ENCODE results near the gene DNAJC4. TPM values are rescaled to one million over a fixed set of nuclear protein-coding genes. Genes with fewer than 3 reads are reported as not detected.

Gene DNAJC4
- total RNA-seq, 2 experiments from 2014 or later = 29.7 to 37.0 TPM

DNA sequence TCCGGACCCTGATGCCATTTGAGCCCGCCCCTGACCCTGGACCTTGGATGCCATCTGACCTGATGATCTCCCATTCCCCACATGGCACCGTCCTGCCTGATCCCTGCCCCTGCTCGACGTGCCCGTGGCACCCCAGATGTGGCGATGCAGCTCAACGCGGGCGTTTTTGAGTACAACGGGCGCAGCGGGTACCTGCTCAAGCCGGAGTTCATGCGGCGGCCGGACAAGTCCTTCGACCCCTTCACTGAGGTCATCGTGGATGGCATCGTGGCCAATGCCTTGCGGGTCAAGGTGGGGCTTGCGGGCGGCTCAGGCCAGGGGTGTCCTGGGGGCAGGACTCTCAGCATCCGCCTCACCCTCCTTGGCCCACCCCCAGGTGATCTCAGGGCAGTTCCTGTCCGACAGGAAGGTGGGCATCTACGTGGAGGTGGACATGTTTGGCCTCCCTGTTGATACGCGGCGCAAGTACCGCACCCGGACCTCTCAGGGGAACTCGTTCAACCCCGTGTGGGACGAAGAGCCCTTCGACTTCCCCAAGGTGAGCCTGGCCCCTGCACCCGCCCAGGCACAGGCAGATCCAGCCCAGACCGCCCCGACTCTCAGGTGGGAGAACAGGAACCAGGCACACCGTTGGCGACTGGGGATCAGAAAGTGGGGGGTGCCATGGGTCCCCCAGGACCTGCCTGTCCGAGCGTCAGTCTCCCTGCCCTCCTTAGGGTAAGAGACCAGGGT is 32.1 kb downstream of the DNAJC4 start:
- Mint-ChIP-seq H3K9me3 (ENCODE audit: low read depth) (no peaks in the 10 kb centered on the region), H3K4me3 (no peak overlapping the region), H3K27me3 (no peaks in the 10 kb centered on the region), H3K4me1 (peaks cover 13% of the 10 kb centered on the region), H3K27ac (no peak overlapping the region), H3K36me3 (peaks cover 14% of the 10 kb centered on the region)
- CTCF ChIA-PET = interaction anchor here (0.7 to 3.6 kb wide), 3 partner anchors 11 to 18 kb away, joined by 3 to 28 read pairs (median 3); partner anchors contain the start of gene PLCB3
- DNase-seq (no peak), ATAC-seq (no peak)

DNA sequence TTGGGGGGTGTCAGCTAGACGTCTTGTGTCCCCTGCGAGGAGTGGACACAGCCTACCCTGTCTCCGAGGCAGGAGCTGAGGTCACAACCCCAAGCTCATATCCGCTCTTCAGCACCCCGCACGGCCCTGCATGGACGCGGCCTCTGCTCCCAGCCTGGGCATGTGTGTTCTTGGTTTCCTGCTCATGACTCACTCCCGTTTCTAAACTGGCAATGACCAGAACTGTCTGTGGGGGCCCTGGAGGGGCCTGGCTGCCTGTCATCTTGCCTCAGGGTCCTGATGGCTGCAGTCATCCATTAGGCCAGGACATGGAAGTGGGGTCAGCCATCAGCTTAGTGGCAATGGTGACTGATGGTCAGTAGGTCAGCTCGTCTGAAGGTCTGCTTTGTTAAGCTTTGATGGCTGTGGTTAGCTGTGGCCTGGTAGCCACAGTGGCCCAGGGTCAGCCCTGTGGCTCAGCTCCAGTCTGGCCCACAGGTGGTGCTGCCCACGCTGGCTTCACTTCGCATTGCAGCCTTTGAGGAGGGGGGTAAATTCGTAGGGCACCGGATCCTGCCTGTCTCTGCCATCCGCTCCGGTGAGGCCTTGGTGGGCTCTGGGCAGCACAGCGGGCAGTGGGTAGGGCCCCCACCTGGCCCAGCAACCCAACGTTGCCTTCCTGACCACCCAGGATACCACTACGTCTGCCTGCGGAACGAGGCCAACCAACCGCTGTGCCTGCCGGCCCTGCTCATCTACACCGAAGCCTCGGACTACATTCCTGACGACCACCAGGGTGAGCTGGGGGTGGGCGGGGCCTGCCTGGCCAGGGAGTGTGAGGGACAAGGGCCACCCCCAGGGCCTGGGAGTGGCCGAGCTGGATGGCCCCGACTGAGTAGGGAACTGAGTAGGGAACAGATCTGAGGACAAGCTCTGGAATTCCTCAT is 32.9 kb downstream of the DNAJC4 start:
- no peaks in the 10 kb centered on the region for H3K27me3 Mint-ChIP-seq
- H3K4me3 Mint-ChIP-seq = no peak overlapping the region

DNA sequence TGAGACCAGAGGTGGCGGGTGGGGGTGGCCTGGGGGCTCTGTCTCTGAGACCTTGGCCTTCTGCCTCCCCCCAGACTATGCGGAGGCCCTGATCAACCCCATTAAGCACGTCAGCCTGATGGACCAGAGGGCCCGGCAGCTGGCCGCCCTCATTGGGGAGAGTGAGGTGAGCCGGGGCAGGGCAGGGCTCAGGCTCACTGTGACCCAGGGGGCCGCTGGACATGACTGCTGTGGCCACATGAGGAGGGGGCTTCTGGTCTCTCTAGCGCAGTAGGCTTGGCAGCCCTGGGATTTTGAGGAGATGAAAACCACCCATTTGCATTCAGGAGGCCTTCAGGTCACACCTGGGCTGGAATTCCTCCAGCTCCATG is 33.6 kb downstream of the DNAJC4 start:
- no peak for DNase-seq
- CTCF ChIA-PET = interaction anchor here (2.1 to 3.6 kb wide), 2 partner anchors 12 to 37 kb away, joined by 9 to 28 read pairs; partner anchors contain the start of genes CATSPERZ and PLCB3
- Mint-ChIP-seq H3K27me3 (no peaks in the 10 kb centered on the region), H3K36me3 (peaks cover 14% of the 10 kb centered on the region), H3K9me3 (ENCODE audit: low read depth) (no peaks in the 10 kb centered on the region), H3K4me1 (peaks cover 27% of the 10 kb centered on the region), H3K27ac (no peak overlapping the region), H3K4me3 (no peak overlapping the region)
- ATAC-seq = no peak

More for the DNA sequence above, 32.9 kb downstream of the DNAJC4 start:
- CTCF ChIA-PET = interaction anchor here (2.1 to 3.6 kb wide), 2 partner anchors 12 to 38 kb away, joined by 9 to 28 read pairs; partner anchors contain the start of genes CATSPERZ and PLCB3
- DNase-seq = no peak
- Mint-ChIP-seq H3K27ac (no peak overlapping the region), H3K36me3 (peaks cover 12% of the 10 kb centered on the region), H3K9me3 (ENCODE audit: low read depth) (no peaks in the 10 kb centered on the region), H3K4me1 (peaks cover 21% of the 10 kb centered on the region)
- no peak for ATAC-seq

DNA sequence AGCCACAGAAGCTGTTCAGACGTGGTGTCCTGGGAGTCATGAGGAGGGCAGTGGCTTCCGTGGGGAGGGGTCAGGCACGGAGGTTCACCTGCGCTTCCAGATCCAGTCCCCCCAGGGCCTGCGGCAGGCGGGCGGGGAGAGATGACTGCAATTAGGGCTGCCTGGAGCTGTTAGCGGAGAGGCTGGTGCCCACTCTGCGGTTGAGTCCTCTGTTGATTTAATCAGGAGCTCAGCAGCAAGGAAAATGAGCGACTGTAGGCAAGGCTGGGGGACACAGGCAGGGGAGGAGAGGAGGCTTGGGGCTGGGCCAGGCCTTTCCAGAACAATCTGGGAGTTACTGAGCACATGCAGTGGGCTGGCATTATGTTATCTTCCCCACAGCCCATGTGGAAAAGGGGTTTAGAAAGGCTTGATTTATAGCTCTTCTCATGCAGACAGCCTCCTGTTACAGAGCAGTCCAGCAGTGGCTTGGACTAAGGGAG is 34.1 kb downstream of the DNAJC4 start:
- Mint-ChIP-seq H3K9me3 (ENCODE audit: low read depth) (no peaks in the 10 kb centered on the region), H3K4me1 (peaks cover 25% of the 10 kb centered on the region), H3K27me3 (no peaks in the 10 kb centered on the region), H3K36me3 (peaks cover 12% of the 10 kb centered on the region), H3K4me3 (no peak overlapping the region), H3K27ac (no peak overlapping the region)
- DNase-seq = no peak
- ATAC-seq = no peak
- CTCF ChIA-PET = interaction anchor here (2.1 to 3.6 kb wide), 2 partner anchors 13 to 36 kb away, joined by 9 to 28 read pairs; partner anchors contain the start of genes CATSPERZ and PLCB3

DNA sequence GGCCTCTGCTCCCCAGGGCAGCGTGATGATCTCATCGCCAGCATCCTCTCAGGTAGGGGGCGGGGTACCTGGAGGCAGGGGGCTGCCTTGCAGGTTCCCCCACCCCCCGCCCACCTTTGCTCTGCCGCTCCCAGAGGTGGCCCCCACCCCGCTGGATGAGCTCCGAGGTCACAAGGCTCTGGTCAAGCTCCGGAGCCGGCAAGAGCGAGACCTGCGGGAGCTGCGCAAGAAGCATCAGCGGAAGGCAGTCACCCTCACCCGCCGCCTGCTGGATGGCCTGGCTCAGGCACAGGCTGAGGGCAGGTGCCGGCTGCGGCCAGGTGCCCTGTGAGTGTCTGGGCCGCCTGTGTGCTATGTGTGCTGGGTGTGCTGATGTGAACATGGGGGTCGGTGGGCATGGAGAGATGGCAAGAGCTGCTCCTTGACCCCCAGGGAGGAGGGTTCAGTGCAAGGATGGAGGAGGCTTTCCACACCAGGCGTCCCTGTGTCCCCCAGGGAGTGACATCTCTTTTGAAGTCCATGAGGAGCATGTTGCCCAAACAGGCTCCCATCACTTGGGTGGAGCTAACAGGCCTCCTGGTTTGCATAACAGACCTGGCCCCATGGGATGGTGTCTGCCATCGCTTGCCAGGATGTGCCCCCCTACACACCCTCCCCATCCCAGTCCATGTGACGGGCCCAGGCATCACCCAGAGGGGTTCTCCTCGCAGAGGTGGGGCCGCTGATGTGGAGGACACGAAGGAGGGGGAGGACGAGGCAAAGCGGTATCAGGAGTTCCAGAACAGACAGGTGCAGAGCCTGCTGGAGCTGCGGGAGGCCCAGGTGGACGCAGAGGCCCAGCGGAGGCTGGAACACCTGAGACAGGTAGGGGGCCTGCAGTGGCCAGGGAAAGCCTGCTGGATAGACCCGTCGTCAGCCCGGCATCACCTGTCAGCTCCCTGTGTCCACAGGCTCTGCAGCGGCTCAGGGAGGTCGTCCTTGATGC is 35.1 kb downstream of the DNAJC4 start:
- Mint-ChIP-seq H3K27ac (no peak overlapping the region), H3K27me3 (no peaks in the 10 kb centered on the region), H3K4me1 (peaks cover 25% of the 10 kb centered on the region), H3K4me3 (no peak overlapping the region), H3K36me3 (peaks cover 9% of the 10 kb centered on the region), H3K9me3 (ENCODE audit: low read depth) (no peaks in the 10 kb centered on the region)
- DNase-seq = no peak
- CTCF ChIA-PET = interaction anchor here (0.8 to 3.6 kb wide), 5 partner anchors 11 to 39 kb away, joined by 3 to 28 read pairs (median 5); partner anchors contain the start of genes CATSPERZ, ESRRA and PLCB3
- ATAC-seq = no peak

DNA sequence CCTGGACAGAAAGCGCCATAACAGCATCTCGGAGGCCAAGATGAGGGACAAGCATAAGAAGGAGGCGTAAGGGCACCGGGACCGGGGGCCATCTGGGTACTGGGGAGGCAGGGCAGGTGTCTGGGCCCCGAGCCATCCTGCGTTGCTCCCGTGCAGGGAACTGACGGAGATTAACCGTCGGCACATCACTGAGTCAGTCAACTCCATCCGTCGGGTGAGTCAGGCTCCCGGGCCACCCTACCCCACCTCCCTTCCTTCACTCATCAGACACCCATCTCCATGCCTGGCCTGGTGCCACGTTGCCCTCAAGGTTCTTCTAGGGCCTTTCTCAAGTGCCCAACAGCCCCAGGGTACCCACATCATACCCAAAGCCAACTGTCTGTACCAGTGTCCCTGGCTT is 36.0 kb downstream of the DNAJC4 start:
- Mint-ChIP-seq H3K4me3 (no peak overlapping the region), H3K27ac (no peak overlapping the region), H3K27me3 (no peaks in the 10 kb centered on the region), H3K36me3 (peaks cover 9% of the 10 kb centered on the region), H3K4me1 (peaks cover 25% of the 10 kb centered on the region), H3K9me3 (ENCODE audit: low read depth) (no peaks in the 10 kb centered on the region)
- CTCF ChIA-PET = interaction anchor here (0.8 to 6.1 kb wide), 3 partner anchors 12 to 39 kb away, joined by 3 to 68 read pairs (median 5); partner anchors contain the start of genes ESRRA and PLCB3
- DNase-seq (no peak), ATAC-seq (no peak)

DNA sequence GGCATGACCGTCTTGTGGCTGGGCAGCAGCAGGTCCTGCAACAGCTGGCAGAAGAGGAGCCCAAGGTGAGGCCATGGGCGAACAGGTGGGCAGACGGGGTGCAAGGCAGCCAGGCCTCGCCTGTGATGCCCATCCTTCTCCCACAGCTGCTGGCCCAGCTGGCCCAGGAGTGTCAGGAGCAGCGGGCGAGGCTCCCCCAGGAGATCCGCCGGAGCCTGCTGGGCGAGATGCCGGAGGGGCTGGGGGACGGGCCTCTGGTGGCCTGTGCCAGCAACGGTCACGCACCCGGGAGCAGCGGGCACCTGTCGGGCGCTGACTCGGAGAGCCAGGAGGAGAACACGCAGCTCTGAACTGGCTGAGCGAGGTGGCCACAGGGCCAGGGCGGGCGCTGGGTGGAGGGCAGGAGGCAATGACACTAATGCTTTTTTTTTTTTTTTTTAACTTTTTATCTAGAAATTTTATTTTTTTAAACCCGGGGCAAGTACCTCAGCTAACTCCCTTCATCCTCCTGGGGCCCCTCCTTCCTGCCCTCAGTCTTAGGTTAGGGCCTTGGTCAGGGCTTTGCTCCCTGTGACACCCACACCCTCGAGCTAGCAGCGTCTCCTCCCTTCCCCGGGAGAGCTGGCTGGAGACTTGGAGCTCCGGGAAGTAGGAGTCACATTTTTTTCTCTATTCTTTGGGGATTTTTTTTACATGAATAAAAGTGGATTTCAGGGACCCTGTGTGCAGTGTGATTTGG is 37.0 kb downstream of the DNAJC4 start:
- Mint-ChIP-seq H3K9me3 (ENCODE audit: low read depth) (no peaks in the 10 kb centered on the region), H3K27me3 (no peaks in the 10 kb centered on the region), H3K4me3 (no peak overlapping the region), H3K4me1 (peaks cover 31% of the 10 kb centered on the region), H3K36me3 (peaks cover 6% of the 10 kb centered on the region), H3K27ac (peak overlapping the region; percentile 96)
- DNase-seq = no peak
- ATAC-seq = no peak
- CTCF ChIA-PET = interaction anchor here (0.7 to 6.1 kb wide), 10 partner anchors 13 to 63 kb away, joined by 3 to 104 read pairs (median 7); partner anchors contain the start of genes BAD, CATSPERZ, ESRRA and FERMT3

DNA sequence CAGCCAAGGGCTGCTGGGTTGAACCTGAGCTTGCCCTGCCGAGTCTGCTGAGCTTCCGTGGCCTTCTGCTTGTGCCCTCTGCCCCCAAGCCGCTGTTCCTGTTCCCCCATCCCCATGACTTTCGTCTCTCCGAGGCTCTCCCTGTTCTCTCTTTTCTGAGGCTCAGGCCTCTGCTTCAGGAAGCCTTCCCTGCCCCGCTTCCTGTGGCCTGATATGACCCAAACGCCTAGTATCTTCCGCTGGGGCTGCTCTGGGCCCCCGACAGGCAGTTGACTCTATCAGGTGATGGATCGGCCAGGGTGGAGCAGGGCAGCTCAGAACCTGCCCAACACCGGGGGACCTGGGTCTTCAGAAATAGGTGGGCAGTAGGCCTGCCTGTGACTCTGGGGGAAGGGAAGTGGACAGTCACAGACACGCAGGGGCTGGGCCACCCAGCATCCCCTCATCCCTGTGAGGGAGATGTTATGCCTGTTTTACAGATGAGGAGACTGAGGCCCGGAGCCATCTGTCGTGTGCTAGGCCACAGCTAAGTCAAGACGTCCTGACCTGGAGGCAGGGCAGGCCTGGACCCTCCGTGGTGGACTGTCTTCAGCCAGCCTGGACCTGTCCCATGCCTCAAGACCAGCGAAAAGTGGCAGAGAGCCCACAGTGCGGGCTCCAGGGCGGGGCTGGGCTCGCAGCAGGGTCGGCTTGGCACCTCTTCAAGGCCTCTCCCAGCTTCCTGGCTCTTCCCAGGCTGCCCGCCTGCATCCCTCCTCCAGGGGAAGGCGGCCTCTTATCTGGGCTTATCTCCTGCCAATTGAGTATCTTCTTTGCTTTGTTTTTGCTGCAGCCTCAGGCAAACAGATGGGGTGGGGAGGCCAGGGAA is 37.9 kb downstream of the DNAJC4 start:
- ATAC-seq (no peak), DNase-seq (no peak)
- Mint-ChIP-seq H3K9me3 (ENCODE audit: low read depth) (no peaks in the 10 kb centered on the region), H3K27ac (peak overlapping the region; percentile 96), H3K27me3 (no peaks in the 10 kb centered on the region), H3K4me3 (peak overlapping the region; percentile 89), H3K36me3 (peaks cover 2% of the 10 kb centered on the region), H3K4me1 (peaks cover 30% of the 10 kb centered on the region)
- CTCF ChIA-PET = interaction anchor here (0.7 to 6.1 kb wide), 13 partner anchors 14 to 82 kb away, joined by 3 to 104 read pairs (median 7); partner anchors contain the start of genes BAD, CATSPERZ, ESRRA and FERMT3

DNA sequence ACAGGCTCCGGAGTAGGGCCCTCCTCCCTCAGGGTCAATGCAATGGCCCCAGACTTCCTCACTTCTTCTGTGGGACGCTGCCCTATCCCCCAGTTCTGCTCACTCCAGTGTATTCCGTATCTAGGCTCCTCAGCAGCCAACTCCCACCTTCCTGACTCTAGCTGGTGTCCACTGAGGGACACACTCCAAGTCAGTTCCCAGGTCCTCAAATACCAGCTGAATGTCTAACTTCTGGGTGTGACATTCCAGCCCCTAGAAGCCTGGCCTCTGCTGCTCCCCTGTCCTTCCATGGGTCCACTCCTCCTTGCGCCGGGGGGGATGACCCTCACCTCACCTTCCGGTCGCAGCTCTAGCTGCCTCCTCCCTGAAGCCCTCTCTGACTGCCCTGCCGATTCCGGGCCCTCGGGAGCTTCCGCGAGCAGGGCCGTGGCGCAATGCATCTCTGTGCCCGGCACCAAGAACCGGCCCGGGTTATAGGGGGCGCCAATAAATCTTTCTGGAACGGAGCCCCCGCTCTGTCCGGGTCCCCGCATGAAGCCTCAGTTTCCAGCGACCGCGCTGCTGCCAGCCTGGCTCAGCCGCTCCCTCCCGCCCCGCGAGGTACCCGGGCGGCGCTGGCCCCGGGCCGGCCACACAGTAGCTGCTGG is 38.7 kb downstream of the DNAJC4 start:
- DNase-seq = peak; percentile 86
- peaks cover 4% of the 10 kb centered on the region for H3K36me3 Mint-ChIP-seq
- peak; percentile 28 for ATAC-seq
- peak overlapping the region; percentile 96 for H3K27ac Mint-ChIP-seq
- CTCF ChIA-PET = interaction anchor here (1.0 to 6.1 kb wide), 11 partner anchors 16 to 83 kb away, joined by 3 to 104 read pairs (median 7); partner anchors contain the start of genes BAD, CATSPERZ, ESRRA and FERMT3
- H3K4me1 Mint-ChIP-seq = peaks cover 31% of the 10 kb centered on the region
- H3K27me3 Mint-ChIP-seq = no peaks in the 10 kb centered on the region
- H3K9me3 Mint-ChIP-seq (ENCODE audit: low read depth) = no peaks in the 10 kb centered on the region
- peak overlapping the region; percentile 89 for H3K4me3 Mint-ChIP-seq

DNA sequence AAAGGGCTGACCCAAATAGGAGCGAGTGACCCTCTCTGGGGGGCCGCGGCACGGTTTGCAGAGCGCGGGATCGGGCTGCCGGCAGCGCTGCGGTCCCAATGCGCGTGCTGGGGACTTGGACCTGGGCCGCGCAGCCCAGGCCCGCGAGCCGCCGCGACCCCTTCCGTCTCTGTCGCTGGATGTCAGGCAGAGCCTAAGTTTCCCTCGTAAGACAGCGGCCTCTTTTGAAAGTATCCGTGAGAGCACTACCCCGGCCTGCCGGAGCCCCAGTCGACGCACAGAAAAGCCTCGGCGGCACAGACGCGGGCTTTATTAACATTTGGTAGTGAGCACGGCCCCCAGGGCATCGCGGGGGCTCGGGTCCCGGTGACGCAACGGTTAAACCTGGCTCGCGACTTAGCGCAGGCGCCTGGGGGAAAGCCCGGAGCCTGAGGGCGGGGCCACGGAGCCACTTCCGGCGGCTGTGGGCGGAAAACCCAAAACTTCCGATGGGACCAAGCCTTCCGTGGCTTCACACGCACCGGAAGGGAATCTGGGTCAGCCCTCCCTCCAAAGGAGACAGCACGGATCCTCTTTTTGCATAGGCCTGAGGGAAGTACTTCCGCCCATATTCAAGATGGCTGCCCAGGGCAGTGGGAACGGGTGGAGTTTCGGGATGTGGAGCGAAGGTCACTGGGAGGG is 39.3 kb downstream of the DNAJC4 start:
- Mint-ChIP-seq H3K36me3 (peaks cover 4% of the 10 kb centered on the region), H3K4me1 (peaks cover 31% of the 10 kb centered on the region), H3K27ac (peak overlapping the region; percentile 96), H3K27me3 (no peaks in the 10 kb centered on the region), H3K9me3 (ENCODE audit: low read depth) (no peaks in the 10 kb centered on the region), H3K4me3 (peak overlapping the region; percentile 89)
- ATAC-seq (peak; percentile 71), DNase-seq (peak; percentile 98)
- CTCF ChIA-PET = interaction anchor here (1.0 to 6.1 kb wide), 15 partner anchors 15 to 84 kb away, joined by 3 to 104 read pairs (median 7); partner anchors contain the start of genes BAD, CATSPERZ, ESRRA and FERMT3

Measured in activated CD8-positive, alpha-beta memory T cell treated with anti-CD3 and anti-CD28 coated beads, Interleukin-2, amount 10 ng/mL, durations not matched to agents 7 days and 5 days (primary cell).